Measurements from ENCODE around the gene UTF1. TPM values are rescaled to one million over a fixed set of nuclear protein-coding genes. Genes with fewer than 3 reads are reported as not detected.

The UTF1 gene
- total and polyA plus RNA-seq, 2 of the 8 experiments (the other 6 are each of a cell fraction or from before 2014, with no cell fraction given): 0.47 to 21.8 TPM

- 98% methylated on average over 8 of the region's 14 CpGs; no CpG with 5 or more reads in 1 of the 2 experiments for WGBS, 2 experiments (ENCODE audit: extremely low coverage in 1 of 2, insufficient coverage in 1 of 2, insufficient read length in 1 of 2, insufficient replicate concordance in 2 of 2, low coverage in 1 of 2, low lambda C conversion rate in 2 of 2, missing lambda C conversion rate in 1 of 2)
These were observed 40.3 kb upstream of the UTF1 start for GRCh38 chr10:133189726-133190125.

More at GRCh38 chr10:133189726-133190125, 40.3 kb upstream of the UTF1 start:
- Histone ChIP-seq H3K79me1 (ENCODE audit: low read depth, low read length) (no peaks in the 10 kb centered on the region), H3K4me1 (replicated peaks in 1 of 4; ENCODE audit: control insufficient read depth in 3 of 4, insufficient read depth in 4 of 4, low read length in 3 of 4) (no peaks in the 10 kb centered on the region; a peak in 1 of 7 replicates), H4K91ac (replicated peaks; ENCODE audit: insufficient read length, low read length) (no peak overlapping the region), H2BK12ac (ENCODE audit: low read depth, low read length) (no peak overlapping the region), H3K27me3 (replicated peaks in 1 of 4; ENCODE audit: control insufficient read depth in 3 of 4, extremely low read depth in 1 of 4, insufficient read depth in 3 of 4, low read length in 3 of 4) (no peaks in the 10 kb centered on the region), H2AK5ac (ENCODE audit: low read depth, low read length) (no peak overlapping the region), H3K79me2 (ENCODE audit: control insufficient read depth in 1 of 2, insufficient read depth in 2 of 2, low read length in 2 of 2) (no peaks in the 10 kb centered on the region), H4K20me1 (replicated peaks in 1 of 2; ENCODE audit: control insufficient read depth in 1 of 2, insufficient read depth in 2 of 2, low read length in 2 of 2) (peaks cover 0 to 2% of the 10 kb centered on the region in 2 experiments), H4K8ac (ENCODE audit: extremely low read depth, insufficient read depth, low read length) (no peak overlapping the region), H3K23ac (ENCODE audit: insufficient read length) (no peak overlapping the region), H3K9me3 (ENCODE audit: insufficient read depth in 2 of 2, low read depth in 1 of 2, low read length in 1 of 2) (peaks cover 15 to 30% of the 10 kb centered on the region in 2 experiments), H3K4me2 (ENCODE audit: insufficient read depth in 1 of 2, low read depth in 2 of 2, low read length in 2 of 2) (no peak overlapping the region), H2BK15ac (ENCODE audit: low read length) (no peak overlapping the region), H3K14ac (ENCODE audit: insufficient read length) (no peak overlapping the region), H2BK120ac (replicated peaks; ENCODE audit: low read depth, low read length) (no peak overlapping the region), H3K23me2 (ENCODE audit: low read depth, low read length) (no peaks in the 10 kb centered on the region), H3K56ac (replicated peaks; ENCODE audit: insufficient read length, low read depth, low read length) (no peak overlapping the region), H3K9ac (replicated peaks in 1 of 4; ENCODE audit: extremely low read depth in 1 of 4, low read depth in 3 of 4, low read length in 3 of 4) (no peak overlapping the region), H2AFZ (ENCODE audit: low read length) (no peak overlapping the region), H2BK5ac (ENCODE audit: low read depth, low read length) (no peak overlapping the region), H3K27ac (ENCODE audit: low read depth, low read length) (no peak overlapping the region), H3K18ac (ENCODE audit: extremely low read depth, low read length) (no peak overlapping the region), H4K5ac (ENCODE audit: insufficient read length, low read depth, low read length) (no peak overlapping the region), H3K4me3 (ENCODE audit: extremely low read depth in 1 of 4, insufficient read depth in 2 of 4, low read depth in 3 of 4, low read length in 4 of 4) (no peak overlapping the region), H2BK20ac (ENCODE audit: low read length) (no peak overlapping the region), H3K36me3 (ENCODE audit: control insufficient read depth in 2 of 4, insufficient read depth in 4 of 4, low read length in 3 of 4) (peaks cover 0 to 24% (median under 1%) of the 10 kb centered on the region in 4 experiments; a peak in 2 of 8 replicates), H3K4ac (replicated peaks; ENCODE audit: insufficient read length, low read depth, low read length) (no peak overlapping the region)
- FAIRE-seq: no peak
- POLR2A ChIA-PET (ENCODE audit: partially characterized antibody): interaction anchor here (0.9 to 1.3 kb wide), 2 partner anchors 10 to 32 kb away, joined by 3 to 5 read pairs; no protein-coding TSS in a partner anchor
- no peak for DNase-seq (ENCODE audit: low read depth in 1 of 2, low spot score in 2 of 2)
- TF ChIP-seq POLR2A (IDR thresholded peaks at IDR 0.05; ENCODE audit: control extremely low read depth in 1 of 2, low read depth in 2 of 2, low read length in 2 of 2) (no peak), GABPA (IDR thresholded peaks at IDR 0.05; ENCODE audit: borderline replicate concordance, insufficient read depth, low read length) (no peak), SIN3A (conservative IDR thresholded peaks at IDR 0.05 in 1 of 2, IDR thresholded peaks at IDR 0.05 in 1 of 2; ENCODE audit: low read depth in 1 of 2, low read length in 2 of 2) (no peak), CREB1 (IDR thresholded peaks at IDR 0.05) (no peak), CEBPB (IDR thresholded peaks at IDR 0.05; ENCODE audit: low read depth, low read length) (no peak), CTBP2 (IDR thresholded peaks at IDR 0.05; ENCODE audit: borderline replicate concordance, insufficient read depth, insufficient read length, low read length) (no peak), ATF3 (IDR thresholded peaks at IDR 0.05; ENCODE audit: insufficient read depth, low read depth, low read length) (no peak)
- CTCF ChIA-PET (ENCODE audit: partially characterized antibody): no interaction called here
